Activated effector memory CD4-positive, alpha-beta T cell treated with anti-CD3 and anti-CD28 coated beads, Interleukin-2, amount 50 U/mL, for 16 hours (primary cell): ENCODE measurements around the gene STAT6.
A peak's percentile ranks its signal among the peaks of the same experiment; 100 is the strongest.

Experiments used
- DNase-seq: peaks from one replicate; pipeline ENCODE4 v3.0.0-alpha.2; 2020

The STAT6 gene

DNA sequence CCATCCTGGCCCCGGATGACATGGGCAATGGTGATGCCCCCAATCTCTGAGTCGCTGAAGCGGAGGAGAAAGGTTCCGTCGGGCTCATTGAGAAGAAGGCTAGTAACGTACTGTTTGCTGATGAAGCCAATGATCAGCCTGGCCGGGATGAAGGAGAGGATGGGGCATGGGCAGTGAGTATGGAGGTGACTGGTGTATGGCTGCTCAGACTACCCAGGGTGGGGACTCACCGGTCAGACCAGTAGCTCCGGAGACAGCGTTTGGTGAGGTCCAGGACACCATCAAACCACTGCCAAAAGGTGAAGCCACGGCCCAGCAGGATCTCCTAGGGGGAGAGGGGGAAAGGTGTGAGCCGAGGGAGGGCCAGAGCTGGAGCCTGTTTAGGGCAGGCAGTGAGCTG is 11.4 kb downstream of the STAT6 start:
- DNase-seq: no peak

DNA sequence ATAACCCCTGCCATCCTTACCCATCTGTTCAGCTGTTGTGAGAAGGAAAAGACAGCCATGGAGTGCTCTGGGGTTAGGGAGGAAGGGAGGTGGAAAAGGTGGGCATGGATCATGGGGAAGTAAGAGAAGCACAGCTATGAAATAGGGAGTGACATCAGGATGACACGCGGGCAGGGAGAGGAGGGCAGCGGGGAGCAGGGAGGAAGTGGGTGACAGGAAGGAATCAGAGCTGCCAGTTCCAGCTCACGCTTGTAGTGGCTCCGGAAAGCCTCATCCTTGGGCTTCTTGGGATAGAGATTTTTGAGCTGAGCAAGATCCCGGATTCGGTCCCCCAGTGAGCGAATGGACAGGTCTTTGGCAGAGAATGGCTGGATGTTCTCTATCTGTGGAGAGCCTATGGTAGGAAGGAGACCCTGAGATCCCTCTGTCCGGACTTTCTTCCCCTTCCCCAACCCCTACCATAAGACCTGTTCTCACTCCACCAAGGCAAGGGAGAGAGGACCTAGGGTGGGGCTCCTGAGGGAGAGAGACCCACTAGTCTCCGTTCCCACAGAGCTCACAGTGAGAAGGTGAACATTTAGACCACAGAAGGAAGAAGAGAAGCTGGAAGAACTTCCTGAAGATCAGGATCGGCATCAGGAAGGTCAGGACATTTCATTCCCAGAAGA is 12.0 kb downstream of the STAT6 start:
- DNase-seq: no peak

DNA sequence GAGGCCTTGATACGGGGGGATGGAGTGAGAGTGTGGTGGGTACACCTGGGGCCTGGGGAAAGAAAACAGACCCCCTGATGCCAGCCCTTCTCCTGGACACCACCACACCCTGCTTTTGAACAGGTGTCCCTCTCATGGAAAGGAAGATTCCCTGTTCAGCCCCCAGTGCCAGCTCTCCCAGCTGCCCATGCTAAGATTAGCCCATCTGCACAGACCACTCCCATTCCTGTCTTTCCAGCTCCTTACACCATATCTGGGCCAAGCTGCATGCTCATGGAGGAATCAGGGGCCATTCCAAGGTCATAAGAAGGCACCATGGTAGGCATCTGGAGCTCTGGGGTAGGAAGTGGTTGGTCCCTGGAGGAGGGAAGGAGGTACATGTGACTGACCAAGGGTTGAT is 12.6 kb downstream of the STAT6 start:
- no peak for DNase-seq

DNA sequence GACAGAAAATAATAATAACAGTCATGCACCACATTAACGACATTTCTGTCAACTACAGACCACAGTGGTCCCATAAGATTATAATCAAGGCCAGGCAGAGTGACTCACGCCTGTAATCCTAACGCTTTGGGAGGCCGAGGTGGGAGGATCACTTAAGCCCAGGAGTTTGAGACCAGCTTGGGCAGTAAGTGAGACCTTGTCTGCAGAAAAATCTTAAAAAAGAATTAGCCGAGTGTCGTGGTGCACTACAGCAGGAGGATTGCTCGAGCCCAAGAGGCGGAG is 13.7 kb downstream of the STAT6 start:
- DNase-seq: no peak

DNA sequence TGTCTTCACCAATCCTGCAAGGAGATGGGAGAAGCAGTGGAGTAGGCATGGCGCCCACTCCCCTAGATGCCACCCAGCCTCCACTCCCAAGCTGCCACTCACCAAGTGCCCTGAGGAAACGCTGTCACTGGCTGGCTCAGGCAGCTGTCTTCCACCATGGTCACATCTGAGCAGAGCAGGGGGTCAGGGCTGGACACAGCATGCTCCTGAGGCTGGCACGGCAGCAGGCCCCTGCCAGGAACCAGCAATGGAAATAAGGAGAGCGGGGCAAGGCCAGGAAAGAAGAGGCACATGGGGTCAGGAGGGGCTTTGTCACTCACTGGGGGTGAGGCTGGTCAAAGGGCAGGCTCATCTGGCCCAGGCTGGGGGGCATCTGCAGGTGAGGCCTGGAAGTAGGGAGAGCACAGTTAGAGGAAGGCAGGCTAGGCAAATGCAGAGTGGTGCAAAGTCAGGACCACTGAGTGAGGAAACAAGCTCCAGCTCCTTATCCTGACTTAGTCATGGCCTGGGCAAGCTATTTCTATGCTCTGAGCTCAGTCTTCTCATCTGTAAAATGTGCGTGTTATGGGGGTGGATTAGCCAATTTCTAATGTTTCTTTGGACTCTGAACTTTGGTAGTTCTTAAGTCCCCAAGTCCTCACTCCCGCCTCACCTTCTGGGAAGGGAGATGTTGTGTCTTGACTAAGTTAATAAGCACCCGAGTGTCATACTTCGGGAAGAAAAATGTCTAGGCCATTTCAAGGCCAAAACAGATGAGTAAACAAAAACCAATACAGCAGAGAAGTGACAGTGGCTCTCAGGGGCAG is 14.2 kb downstream of the STAT6 start:
- DNase-seq: no peak

DNA sequence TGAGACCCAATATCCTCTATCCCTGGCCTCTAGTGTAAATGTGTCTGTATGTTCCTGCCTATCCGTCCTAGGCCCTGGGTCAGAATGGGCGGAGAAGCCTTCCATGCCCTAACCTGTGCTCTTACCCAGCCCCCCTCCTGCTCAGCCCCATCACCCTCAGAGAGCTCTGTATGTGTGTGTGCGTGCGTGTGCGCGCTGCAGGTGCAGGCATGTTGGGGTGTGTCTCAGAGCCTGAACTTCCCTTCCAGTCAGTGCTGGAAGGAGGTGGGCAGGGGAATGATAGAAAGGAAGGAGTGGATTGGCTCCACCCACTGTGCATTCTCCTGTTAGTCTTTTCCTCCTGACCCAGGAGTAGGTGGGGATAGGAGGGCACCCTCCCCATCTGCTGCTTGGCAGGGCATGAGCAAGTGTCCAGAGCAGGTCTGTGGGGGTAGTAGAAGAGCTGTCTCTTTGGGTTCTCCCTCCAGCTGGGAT is 15.0 kb downstream of the STAT6 start:
- DNase-seq: no peak

DNA sequence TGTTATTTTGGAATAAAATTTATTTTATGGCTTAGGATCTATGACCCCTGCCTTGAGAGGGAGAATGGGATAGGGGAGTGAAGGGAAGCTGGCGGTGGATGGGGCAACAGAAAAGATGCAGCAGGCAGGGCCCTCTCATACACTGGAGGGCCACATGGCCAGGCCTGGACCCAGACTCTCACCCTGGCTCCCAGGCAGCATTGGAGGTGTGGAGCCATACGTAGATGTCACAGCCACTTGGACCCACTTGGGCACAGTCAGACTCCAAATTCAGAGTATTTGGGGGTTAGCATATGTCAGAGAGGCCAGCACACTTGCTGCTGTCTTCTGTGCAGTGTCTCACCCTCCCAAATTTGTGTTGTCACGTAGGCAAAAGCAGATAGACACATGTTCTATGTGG is 15.7 kb downstream of the STAT6 start:
- DNase-seq: no peak

DNA sequence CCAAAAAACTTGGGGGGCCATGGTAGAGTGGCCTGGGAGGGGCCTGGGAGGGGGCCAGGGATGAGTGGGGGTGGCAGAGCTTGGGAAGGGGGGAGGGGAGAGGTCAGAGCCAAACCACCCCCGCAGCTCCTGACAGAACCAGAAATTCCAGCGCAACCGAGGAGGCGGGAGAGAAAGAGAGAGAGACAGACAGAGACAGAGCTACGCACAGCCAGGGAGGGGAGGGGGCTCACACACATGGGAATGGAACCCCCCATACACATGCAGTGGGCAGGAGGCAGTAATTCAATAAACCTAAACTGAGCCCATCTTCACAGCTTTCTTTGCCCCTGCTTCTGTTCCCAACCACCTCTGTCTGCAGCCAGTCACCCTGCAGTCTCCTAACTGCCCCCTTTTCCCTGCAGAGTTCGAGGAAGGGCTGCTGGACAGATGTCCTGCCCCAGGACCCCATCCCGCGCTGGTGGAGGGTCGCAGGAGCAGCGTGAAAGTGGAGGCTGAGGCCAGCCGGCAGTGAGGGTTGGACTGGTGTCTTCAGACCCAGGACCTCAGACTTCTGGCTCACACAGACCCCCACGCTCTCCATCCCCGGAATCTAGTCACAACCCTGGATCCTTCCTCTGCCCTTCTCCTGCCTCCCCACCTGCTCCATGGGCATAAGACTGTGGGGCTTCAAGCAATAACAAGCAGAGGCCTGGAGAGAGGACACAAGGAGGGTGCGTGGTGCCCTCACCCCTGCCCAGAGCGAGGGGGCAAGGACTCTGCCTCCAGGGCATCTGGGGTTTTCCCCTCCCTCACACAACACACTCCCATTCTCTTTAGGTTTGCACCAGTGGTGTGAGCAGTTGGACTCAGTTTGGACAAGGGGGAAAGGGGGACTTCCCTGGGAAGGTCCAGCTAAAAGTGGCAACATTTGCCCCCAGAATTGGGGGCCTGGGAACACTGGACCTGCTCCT is 16.7 kb downstream of the STAT6 start:
- DNase-seq: no peak

DNA sequence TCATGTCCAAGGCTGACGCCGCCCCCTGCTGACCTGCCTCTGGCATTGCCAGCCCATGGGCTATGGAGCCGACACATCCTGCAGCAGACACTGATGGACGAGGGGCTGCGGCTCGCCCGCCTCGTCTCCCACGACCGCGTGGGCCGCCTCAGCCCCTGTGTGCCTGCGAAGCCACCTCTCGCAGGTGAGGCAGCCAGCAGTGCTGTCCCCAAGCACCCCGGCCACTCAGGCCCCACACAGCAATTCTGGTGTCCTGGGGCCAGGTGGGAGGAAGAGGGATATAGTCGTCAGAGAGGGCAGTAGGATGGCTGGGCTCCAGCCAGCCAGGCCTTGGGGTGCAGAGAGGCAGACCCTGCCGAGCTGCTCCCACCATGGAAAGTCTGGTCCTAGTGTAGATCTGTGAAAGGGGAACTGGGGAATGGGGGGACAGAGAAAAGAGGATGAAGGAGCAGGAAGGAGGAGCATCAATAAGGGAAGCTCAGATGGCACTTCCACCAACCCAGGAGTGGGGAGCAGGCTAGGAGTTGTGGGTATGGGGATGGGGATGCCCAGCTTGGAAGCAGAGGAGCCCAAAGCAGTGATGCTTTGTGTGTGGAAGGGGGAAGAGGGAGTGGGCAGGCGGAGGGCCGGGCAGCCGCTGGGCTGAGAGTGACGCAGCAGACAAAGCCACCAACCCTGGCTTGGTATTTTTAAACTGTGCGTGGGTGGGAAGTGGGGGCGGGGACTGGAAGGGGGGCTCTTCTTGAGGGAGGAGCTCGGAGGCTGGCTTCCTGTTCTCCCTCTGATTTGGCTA is 17.6 kb downstream of the STAT6 start:
- peak; percentile 86 for DNase-seq

DNA sequence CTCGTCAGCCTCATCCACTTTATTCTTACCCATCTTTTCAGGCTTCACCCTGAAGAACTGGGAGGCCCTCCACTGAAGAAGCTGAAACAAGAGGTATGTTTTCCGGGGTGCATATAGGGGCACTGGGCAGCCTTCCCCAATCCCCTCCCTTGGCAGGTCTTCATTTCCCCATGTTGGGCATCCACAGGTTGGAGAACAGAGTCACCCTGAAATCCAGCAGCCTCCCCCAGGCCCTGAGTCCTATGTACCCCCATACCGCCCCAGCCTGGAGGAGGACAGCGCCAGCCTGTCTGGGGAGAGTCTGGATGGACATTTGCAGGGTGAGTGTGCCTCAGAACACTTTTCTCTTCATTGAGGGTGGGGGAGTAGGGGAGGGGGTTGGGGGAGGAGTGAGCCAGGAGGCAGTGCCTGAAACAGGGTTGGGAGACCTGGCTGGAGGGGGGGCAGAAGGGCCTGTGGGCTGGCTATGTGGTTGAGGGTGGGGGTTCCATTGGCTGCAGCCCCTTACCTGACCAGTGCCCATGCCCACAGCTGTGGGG is 18.2 kb downstream of the STAT6 start:
- DNase-seq: no peak

DNA sequence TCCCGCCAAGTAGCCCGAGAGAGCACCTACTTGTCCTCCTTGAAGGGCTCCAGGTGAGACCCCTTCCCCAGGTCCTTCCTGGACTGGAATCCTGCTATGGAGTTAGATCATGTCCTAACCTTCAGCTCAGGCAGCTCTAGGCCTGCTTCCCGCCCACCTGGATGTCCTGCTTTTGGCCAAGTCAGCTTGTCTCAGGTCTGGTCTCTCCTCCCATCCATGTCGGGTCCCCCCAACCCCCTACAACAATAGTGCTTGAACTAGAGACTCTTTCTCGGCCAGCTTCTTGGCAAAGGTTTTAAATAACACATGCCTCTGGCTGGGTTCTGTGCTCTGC is 18.7 kb downstream of the STAT6 start:
- DNase-seq: no peak

DNA sequence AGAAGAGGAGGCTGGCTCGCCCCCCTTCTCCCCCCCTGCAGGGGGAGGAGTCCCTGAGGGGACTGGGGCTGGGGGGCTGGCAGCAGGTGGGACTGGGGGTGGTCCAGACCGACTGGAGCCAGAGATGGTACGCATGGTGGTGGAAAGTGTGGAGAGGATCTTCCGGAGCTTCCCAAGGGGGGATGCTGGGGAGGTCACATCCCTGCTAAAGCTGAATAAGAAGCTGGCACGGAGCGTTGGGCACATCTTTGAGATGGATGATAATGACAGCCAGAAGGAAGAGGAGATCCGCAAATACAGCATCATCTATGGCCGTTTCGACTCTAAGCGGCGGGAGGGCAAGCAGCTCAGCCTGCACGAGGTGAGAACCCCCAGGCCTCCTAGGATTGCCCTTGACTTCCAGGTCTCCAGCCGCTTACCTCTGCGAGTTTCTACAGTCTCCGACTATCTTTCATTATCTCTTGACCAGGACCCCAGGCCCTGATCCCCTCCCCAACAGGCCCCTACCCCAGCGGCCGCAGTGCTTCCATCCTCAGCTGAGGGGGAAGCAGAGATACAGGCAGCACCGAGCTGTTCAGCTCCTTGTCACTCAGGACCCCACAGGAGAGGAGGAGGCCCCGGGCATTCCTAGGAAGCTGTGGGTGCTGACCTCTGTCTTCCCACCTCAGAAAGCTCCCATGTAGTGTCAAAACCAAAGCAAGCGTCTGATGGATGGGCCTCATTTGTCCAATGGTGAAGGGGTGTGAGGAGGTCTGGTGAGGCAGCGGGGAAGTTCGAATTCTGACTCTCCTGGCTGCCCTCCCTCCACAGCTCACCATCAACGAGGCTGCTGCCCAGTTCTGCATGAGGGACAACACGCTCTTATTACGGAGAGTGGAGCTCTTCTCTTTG is 19.3 kb downstream of the STAT6 start:
- no peak for DNase-seq

DNA sequence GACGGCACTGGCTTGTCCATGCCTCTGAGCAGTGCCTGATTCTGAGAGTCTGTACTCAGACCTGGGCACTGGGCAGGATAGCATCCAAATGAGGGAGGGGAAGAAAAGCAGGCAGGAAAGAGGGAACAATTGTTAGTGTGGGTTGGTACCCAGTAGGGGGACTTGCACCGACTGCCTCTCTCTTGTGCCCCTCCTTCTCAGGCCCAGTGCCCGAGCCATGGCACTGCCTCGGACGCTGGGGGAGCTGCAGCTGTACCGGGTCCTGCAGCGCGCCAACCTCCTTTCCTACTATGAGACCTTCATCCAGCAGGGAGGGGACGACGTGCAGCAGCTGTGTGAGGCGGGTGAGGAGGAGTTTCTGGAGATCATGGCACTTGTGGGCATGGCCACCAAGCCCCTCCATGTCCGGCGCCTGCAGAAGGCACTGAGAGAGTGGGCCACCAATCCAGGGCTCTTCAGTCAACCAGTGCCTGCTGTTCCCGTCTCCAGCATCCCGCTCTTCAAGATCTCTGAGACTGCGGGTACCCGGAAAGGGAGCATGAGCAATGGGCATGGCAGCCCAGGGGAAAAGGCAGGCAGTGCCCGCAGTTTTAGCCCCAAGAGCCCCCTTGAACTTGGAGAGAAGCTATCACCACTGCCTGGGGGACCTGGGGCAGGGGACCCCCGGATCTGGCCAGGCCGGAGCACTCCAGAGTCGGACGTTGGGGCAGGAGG is 20.1 kb downstream of the STAT6 start:
- no peak for DNase-seq

DNA sequence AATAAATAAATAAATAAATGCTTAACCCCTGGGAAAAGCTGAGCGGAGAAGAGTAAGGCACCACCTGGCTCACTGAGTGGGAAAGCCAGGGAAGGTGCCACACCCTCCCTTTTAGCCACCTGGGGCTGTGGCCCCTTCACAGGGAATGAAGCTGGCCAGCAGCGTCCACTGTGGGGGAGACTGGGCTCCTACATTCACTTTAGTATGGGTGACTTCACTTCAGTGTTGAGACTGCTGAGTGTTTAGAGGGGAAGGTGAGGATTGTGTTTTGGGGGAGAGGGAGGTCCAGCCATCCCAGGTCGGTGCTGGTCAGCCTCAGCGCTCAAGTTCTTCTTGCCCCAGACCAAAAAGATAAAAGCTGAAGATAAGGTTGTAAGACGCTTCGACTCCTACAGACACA is 20.7 kb downstream of the STAT6 start:
- DNase-seq: no peak

DNA sequence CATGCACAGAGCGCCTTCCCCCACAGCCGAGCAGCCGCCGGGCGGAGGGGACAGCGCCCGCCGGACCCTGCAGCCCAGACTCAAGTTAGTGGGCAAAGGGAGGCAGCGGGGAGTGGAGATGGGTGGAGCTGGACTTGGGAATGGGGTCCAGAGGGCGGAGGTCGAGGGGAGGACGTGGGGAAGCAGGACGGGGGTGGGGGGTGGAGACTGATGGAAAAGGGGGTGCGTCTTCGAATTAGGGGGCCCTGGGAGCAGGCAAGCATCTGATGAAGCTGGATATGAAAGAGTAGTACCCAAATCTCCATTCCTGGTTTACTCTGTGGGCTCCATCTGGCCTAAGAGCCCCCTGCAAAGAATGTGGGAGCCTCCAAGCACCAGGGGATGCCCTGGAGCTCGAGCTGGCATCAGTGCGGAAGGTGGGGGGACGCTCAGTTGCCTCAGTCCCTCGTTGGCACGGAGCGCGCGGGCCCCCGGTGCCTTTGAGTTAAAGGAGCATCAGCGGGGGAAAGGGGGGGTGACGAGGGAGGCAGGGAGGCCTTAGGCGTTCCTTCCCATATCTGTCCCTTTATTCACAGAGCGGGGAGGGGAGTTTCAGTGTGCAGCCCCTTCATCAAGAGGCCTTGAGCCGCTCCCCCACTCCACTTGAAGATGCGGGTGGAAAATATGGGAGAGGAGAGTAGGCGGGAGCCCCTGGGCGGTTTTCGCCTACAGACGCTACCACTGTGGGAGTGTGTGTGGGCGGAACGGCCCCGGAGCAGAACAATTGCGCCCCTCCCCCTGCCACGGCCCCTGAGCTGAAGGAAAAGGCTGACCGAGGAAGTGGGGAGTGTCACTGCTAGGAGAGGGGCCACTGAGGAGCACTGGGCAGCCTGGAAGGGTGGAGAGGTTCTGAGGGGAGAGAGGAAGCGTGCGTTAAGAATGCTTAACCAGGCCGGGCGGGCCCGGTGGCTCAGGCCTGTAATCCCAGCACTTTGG is 21.6 kb downstream of the STAT6 start:
- DNase-seq: peak; percentile 84

DNA sequence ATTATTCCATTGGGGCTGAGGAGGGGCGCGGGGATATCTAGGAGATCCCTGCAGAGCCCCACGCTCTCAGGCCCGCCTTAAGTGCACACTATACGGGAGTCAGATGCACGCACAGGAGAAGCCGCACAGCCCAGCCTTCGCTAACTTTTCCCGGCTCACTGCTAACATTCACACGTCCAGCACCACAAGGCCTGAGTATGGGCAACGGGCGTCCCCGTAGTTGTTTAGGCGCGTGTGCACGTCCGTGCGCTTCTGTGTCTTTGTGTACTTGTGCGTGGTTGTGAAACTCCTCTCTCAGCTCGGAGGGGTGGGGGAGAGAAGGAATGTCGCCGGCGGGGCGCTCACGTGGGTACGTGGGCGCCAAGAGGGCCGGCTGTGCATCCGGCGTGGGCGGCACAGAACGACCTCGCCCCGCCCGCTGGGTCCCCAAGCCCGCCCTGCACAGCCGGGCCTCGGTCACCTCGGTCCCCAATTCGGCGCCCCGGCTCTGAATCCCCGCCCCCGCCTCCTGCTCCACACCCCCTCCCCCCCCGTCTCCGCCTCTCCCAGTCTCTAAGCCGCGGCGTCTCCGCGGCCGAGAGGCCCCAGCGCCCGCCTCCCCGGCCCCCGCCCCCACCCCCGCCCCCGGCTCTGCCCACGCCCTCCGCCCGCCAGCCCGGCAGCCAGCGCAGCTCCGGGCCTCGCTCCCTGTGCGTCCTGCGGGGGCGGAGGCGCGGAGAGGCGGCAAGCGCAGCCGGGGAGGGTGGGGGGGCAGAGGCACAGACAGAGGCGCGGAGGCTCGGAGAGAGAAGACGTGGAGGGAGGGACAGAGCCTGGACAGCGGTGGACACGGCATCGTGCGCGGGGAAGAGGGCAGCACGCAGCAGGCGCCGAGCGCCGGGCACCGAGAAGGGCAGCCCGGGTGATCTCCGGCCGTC is 22.6 kb downstream of the STAT6 start, which contains the start of gene NAB2:
Gene NAB2, plus strand, starts transcription at position 761 of the 917 bp plus-strand sequence. CDS start 158 bp downstream, outside the sequence.
- DNase-seq: peak; percentile 95

DNA sequence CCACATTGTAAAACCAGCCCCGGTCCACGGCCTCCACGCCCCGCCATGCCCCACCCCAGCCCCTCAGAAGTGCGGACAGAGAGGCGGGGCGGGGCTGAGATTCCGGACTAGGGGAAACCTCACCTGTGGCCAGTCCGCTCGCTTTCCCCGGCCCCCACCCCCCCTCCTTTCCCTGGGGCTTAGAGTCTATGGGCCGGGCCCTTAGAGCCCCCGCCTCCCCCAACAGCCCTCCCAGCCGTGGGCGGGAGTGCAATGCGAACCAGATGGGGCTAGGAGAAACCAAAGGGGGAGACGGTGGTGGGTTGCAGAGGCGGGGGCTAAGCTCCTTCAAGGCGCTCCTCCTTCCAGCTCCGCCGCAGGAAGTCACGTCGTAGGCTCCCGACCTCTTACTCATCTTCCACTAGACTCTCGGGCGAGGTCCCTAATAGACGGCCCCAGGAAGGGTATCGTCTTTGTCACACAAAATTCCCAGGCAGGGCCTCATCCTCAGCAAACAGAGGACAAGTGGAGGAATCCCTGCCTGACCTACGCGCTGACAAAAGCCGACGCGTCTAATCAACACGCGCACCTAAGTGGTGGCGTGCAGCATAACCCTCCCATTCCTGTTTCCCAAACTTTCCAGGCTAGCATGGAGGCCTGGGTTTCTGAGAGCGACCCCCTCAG is 23.3 kb downstream of the STAT6 start:
- DNase-seq: peak; percentile 93
